Right kidney (tissue), 1 donor: Measurements from ENCODE around the gene POFUT2.

Experiments
- DNase-seq: peaks from one replicate; pipeline ENCODE4 v3.0.0-alpha.2; 2016

The POFUT2 gene

GRCh38 chr21:45250272-45250671 is 37.4 kb downstream of the POFUT2 start:
- DNase-seq = no peak

DNA sequence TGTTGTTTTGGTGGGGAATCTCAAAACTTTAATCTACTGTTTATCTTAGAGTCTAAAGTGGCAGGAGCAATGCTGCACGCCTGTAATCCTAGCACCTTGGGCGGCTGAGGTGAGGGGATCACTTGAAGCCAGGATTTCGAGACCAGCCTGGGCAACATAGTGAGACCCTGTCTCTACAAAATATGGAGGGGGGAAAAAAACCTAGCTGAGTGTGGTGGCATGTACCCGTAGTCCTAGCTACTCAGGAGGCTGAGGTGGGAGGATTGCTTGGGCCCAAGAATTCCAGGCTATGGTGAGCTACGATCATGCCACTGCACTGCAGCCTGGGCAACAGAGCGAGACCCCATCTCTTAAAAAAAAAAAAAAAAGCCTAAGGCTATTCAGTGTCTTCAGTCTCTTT is 38.1 kb downstream of the POFUT2 start:
- no peak for DNase-seq

- peak; percentile 31 for DNase-seq
These were observed 38.8 kb downstream of the POFUT2 start for GRCh38 chr21:45248893-45249381.

- no peak for DNase-seq
These were observed 39.3 kb downstream of the POFUT2 start for GRCh38 chr21:45248301-45248892.

GRCh38 chr21:45246386-45247320 is 41.0 kb downstream of the POFUT2 start:
- no peak for DNase-seq

GRCh38 chr21:45244799-45245340 is 42.8 kb downstream of the POFUT2 start:
- no peak for DNase-seq

- no peak for DNase-seq
These were observed 44.1 kb downstream of the POFUT2 start for GRCh38 chr21:45243603-45244002.

DNA sequence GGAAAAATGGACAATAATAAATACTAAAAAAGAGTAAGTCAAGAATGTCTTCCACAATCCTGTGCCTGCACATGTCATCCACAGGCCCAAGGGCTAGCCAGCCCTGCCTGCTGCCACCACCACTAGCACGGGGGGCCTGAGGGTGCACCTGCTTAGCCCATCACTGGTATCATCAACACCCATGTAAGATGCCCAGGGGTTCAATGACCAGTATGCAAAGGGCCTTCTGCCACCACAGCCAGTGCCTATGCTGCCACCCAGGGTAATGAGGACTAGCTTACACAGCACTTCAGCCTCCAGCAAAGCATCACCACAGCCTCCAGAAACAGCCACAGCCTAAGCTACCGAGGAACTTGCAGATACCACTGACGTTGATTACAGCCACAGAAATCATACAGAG is 46.3 kb downstream of the POFUT2 start:
- no peak for DNase-seq

DNA sequence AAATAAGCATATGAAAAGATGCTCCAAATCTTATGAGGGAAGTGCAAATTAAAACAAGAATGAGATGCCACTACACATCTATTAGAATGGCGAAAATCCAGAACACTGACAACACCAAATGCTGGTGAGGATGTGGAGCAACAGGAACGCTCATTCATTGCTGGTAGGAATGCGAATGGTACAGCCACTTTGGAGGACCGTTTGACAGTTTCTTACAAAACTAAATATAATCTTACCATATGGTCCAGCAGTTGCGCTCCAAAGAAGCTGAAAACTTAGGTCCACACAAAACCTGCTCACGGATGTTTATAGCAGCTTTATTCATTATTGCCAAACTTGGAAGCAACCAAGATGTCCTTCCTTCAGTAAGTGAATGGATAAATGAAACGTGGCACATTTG is 50.3 kb downstream of the POFUT2 start:
- DNase-seq = no peak

GRCh38 chr21:45236481-45236880 is 51.2 kb downstream of the POFUT2 start:
- DNase-seq = no peak

GRCh38 chr21:45235488-45235887 is 52.2 kb downstream of the POFUT2 start:
- no peak for DNase-seq

DNA sequence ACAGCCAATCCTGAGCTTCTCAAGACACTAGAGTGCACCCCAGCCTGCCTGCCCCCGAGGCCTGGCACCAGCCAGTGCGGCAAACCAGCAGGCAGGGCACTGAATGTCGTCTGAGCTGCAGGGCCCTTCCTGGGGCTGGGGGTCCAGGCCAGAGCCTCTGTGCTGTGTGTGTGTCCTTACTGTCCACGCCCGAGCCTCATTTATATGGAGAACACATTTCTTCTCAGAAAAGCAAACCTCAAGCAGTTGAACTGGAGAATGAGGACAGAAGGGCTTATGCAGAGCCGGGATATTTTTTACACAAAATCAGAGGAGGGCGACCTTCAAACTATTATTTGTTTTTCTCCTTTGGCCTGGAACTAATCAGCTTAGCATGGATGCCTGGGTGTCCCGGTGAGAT is 52.7 kb downstream of the POFUT2 start:
- DNase-seq = no peak

- no peak for DNase-seq
These were observed 53.6 kb downstream of the POFUT2 start for GRCh38 chr21:45234127-45234526.

- no peak for DNase-seq
These were observed 56.0 kb downstream of the POFUT2 start for GRCh38 chr21:45231705-45232104.

GRCh38 chr21:45228656-45229240 is 58.9 kb downstream of the POFUT2 start:
- no peak for DNase-seq

DNA sequence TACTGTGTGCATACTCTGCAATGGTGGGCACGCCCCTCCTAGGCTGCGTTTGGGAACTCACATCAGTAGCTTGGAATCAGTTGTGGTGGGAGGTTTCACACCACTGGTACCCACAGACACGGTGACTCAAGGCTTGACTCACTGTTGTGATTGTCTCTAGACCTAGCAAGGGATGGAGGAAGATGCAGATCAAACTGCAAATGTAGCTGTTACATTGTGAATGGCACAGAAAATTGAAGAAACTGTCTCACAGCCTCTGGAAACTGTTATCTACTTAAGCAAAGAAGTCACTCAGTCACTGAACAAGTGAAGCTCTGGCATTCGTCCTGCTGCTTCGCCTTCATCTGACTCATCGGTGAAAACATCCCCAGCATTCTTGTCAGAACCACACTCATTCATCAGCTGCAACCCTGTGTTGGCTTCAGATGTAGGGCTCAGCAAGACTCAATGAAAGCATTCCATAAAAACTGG is 59.5 kb downstream of the POFUT2 start:
- no peak for DNase-seq

DNA sequence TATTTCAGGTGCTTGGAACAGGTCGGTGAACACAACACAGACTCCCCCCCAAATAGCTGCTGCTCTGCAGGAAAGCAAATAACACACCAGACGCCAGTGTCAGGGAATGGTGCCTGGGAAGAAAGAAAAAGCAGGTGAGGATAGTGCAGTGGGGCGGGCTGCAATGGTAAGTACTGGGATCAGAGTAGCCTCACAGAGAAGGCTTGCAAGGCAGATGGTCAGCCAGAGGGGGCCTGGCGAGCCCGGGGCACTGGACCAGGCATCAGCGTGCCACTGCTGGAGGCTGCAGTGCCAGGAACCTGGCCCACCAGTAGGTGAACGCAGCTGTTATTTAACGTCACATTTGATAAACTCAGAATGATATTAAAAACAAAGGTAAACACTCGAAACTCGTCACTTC is 60.0 kb downstream of the POFUT2 start:
- no peak for DNase-seq

GRCh38 chr21:45226540-45227326 is 61.0 kb downstream of the POFUT2 start:
- DNase-seq = no peak

DNA sequence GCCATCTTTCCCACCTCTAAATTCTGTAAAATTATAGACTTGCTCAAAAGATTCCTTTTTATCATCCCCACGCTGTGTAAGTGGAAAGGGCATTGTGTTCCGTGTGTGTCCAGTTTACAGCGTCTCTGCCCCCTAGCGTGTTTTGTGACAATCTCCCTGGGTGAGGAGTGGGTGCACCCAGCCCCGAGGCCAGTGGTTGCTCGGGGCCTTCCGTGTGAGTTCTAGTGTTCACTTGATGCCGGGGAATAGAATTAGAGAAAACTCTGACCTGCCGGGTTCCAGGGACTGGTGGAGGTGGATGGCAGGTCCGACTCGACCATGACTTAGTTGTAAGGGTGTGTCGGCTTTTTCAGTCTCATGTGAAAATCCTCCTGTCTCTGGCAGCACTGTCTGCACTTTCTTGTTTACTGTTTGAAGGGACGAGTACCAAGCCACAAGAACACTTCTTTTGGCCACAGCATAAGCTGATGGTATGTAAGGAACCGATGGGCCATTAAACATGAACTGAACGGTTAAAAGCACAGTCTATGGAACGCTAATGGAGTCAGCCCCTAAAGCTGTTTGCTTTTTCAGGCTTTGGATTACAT is 61.9 kb downstream of the POFUT2 start:
- DNase-seq = no peak

DNA sequence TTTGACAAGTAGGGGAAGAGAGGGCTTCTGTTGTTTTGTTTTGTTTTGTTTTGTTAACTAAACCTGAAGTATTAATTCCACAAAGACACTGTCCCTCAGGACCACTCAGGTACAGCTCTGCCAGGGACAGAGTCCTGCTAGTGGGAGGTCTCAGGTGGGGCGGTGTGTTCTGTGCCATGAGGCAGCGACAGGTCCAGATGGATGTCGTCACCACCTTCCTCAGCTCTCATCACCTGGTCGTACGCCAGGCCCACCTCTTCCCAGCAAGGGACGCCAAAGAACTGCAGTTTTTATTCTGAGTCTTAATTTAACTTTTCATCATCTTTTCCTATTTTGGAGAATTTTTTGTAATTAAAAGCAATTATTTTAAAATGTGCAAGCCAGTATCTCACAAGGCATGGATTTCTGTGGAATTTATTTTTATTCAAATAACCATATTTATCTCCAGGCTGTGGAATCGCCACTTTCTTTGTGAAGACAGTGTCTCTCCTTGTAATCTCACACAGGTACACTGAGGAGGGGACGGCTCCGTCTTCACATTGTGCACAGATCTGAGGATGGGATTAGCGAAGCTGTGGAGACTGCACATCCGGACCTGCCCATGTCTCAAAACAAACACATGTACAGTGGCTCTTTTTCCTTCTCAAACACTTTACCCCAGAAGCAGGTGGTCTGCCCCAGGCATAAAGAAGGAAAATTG is 62.5 kb downstream of the POFUT2 start:
- no peak for DNase-seq
